ENCODE results near the gene ERGIC1. TPM values are rescaled to one million over a fixed set of nuclear protein-coding genes. Genes with fewer than 3 reads are reported as not detected.
A peak's percentile ranks its signal among the peaks of the same experiment; 100 is the strongest.
"Not testable (repeated sequence)": the region's sequence is repeated elsewhere in the genome, so short reads cannot be mapped to it uniquely, and the experiment has no call there.

The ERGIC1 gene
- total and polyA plus RNA-seq, 8 donors, result 54.8 to 101 (median 75.6) TPM

DNA sequence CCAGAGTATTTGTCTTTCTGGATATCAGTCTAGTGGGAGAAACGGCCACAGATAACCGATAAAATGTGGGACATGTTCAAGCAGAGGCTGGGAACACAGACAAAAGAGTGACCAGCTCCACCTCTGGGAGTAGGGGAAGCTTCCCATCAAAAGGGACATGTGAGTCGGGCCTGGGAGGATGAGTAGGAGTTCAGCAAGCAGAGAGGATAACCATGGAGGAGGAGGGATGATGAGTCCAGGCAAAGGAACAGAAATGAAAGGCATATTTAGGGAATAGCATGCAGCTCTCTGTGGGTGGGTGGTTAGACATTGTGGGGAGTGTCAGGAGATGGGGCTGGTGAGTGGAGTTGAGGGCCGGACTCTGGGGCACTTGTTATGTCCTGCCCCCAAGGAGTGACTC lies 61.5 kb downstream of the ERGIC1 start:
- DNase-seq, result no peak
- no peak for FAIRE-seq
- H3K4me3 ChIP-seq, result no peak overlapping the region
- intact Hi-C loops (cut with DNase I), result no loop called here
- H3K36me3 ChIP-seq, result peaks cover 0 to 23% (median 4%) of the 10 kb centered on the region in 3 donors
- no peaks in the 10 kb centered on the region for H3K9me3 ChIP-seq
- TF ChIP-seq, protein P1, sequence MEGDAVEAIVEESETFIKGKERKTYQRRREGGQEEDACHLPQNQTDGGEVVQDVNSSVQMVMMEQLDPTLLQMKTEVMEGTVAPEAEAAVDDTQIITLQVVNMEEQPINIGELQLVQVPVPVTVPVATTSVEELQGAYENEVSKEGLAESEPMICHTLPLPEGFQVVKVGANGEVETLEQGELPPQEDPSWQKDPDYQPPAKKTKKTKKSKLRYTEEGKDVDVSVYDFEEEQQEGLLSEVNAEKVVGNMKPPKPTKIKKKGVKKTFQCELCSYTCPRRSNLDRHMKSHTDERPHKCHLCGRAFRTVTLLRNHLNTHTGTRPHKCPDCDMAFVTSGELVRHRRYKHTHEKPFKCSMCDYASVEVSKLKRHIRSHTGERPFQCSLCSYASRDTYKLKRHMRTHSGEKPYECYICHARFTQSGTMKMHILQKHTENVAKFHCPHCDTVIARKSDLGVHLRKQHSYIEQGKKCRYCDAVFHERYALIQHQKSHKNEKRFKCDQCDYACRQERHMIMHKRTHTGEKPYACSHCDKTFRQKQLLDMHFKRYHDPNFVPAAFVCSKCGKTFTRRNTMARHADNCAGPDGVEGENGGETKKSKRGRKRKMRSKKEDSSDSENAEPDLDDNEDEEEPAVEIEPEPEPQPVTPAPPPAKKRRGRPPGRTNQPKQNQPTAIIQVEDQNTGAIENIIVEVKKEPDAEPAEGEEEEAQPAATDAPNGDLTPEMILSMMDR (IDR thresholded peaks at IDR 0.05), result no peak
- peaks cover 17 to 24% (median 19%) of the 10 kb centered on the region in 3 donors for H3K4me1 ChIP-seq
- no peak overlapping the region for H3K27ac ChIP-seq
- no peak for ATAC-seq
- no peaks in the 10 kb centered on the region for H3K27me3 ChIP-seq
- WGBS, 2 donors, result 74 to 80% methylated on average over 4 of the region's 4 CpGs

DNA sequence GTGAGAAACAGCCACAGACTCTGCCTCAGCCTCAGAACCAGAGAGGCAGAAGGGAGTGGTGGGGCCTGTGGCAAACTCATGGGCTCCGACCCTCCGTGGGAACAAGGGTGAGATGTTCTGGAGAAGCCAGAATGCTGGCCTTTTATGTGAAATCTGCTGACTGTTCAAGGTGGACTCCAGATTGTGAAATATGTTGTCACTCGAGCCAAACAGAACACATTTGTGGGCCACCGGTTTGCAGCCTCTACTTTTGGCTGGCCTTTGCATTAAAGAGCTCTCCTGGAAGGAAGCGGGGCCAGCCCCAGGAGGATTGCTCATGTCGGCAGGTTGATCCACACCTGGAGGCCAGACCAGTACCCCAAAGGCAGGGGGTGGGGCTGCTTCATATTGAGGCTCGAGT lies 62.4 kb downstream of the ERGIC1 start:
- TF ChIP-seq, protein P1 (IDR thresholded peaks at IDR 0.05), result no peak
- H3K27ac ChIP-seq, result peak overlapping the region in 2 of 4 donors; percentile 23 to 59
- intact Hi-C loops (cut with DNase I), result no loop called here
- ATAC-seq (no peak), DNase-seq (peak in 1 of 6 donors; percentile 36), FAIRE-seq (no peak)
- peaks cover 16 to 26% (median 21%) of the 10 kb centered on the region in 3 donors for H3K4me1 ChIP-seq
- no peaks in the 10 kb centered on the region for H3K9me3 ChIP-seq
- no peak overlapping the region for H3K4me3 ChIP-seq
- H3K27me3 ChIP-seq, result no peaks in the 10 kb centered on the region
- WGBS, 2 donors, result 77% methylated on average over 7 of the region's 7 CpGs
- H3K36me3 ChIP-seq, result peaks cover 0 to 23% (median 4%) of the 10 kb centered on the region in 3 donors

DNA sequence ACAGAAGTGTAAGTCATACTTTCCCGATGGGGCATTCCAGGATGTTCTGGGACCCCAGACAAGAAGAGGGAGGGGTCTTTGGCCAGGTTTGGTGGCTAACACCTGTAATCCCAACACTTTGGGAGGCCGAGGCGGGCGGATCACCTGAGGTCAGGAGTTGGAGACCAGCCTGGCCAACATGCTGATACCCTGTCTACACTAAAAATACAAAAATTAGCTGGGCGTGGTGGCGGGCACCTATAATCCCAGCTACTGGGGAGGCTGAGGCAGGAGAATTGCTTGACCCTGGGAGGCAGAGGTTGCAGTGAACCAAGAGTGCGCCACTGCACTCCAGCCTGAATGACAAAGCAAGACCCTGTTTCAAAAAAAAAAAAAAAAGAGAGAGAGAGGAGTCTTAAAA lies 63.0 kb downstream of the ERGIC1 start:
- intact Hi-C loops (cut with DNase I); H3K27me3 ChIP-seq; FAIRE-seq; H3K9me3 ChIP-seq; H3K4me3 ChIP-seq; ATAC-seq: not testable (repeated sequence)
- Histone ChIP-seq H3K4me1 (peaks cover 16 to 26% (median 21%) of the 10 kb centered on the region in 3 donors), H3K27ac (peak overlapping the region in 2 of 4 donors; percentile 59 to 73), H3K36me3 (peaks cover 0 to 23% (median 4%) of the 10 kb centered on the region in 3 donors)
- peak in 1 of 6 donors; percentile 17 for DNase-seq
- WGBS, 2 donors, result 94 to 97% methylated on average over 7 of the region's 7 CpGs

DNA sequence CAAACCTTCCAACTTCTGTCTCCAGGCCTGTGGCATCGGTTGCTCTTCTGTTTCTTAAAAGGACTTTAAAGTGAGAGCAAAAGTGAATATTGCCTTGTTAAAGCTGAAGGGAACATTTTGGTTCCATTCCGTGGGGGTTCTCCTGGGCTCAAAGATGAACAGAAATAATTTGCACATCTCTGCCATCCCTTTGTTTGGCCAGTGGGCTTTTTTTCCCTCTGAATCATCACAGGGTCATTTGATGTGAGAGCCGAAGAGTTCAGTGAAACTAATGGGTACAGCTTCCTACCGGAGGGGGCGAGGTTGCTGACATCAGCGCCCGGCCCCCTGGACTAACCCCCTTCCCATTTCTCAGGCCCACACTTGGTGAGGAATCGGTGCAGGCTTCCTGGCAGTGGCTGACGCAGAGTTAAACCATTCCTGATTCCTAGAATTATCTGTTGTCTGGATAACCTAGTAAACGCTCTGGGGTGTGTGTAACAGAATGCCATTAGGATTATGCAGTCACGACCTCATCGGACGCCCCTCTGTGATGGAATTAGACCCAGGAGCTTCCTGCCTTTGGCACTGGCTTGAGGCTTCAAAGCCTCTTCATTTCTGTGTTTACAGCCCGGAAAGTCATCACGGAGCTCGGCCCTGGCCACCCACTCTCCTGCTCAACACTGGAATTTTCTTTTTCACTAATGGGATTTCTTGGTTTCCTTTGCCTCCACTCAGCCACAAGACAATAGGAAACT lies 63.6 kb downstream of the ERGIC1 start:
- Histone ChIP-seq H3K4me3 (no peak overlapping the region), H3K27ac (peak overlapping the region in 3 of 4 donors; percentile 16 to 73 (median 59)), H3K9me3 (no peaks in the 10 kb centered on the region), H3K27me3 (no peaks in the 10 kb centered on the region), H3K4me1 (peaks cover 13 to 26% (median 21%) of the 10 kb centered on the region in 3 donors), H3K36me3 (peaks cover 0 to 23% (median 4%) of the 10 kb centered on the region in 3 donors)
- intact Hi-C loops (cut with DNase I), result no loop called here
- DNase-seq (no peak), ATAC-seq (no peak), FAIRE-seq (no peak)
- TF ChIP-seq, protein P1 (IDR thresholded peaks at IDR 0.05), result no peak
- WGBS, 2 donors, result 72 to 74% methylated on average over 16 of the region's 16 CpGs

DNA sequence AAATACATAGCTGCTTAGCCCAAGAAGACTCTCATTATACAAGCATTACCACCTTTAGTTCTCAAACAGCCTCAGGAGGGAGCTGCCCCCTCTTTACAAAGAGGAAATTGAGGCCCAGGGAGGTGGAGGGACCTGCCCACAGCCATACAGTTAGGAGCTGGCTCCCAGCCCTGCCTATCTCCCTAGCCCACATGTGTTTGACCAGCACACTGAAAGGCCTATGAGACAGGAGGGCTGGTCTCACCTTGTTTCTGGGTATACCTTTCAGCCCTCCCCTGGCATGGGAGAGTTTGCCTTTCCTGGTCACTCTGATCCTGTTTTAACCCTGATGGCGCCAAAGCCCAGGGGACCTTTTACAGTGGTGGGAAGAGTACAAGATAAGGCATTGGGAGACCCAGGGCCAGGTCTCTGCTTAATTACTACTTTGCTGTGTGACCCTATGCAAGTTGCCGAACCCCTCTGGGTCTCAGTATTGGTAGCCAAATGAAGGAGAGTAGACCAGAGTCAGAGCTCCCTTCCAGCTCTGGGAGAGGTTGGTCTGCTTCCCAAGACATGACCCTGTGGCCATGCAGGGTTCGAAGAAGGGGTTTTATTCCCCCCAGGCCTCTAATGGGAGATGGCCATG lies 64.3 kb downstream of the ERGIC1 start:
- WGBS, 2 donors, result 91 to 97% methylated on average over 3 of the region's 3 CpGs
- FAIRE-seq, result no peak
- TF ChIP-seq, protein P1 (IDR thresholded peaks at IDR 0.05), result no peak
- Histone ChIP-seq H3K4me1 (peaks cover 16 to 27% (median 25%) of the 10 kb centered on the region in 3 donors), H3K9me3 (no peaks in the 10 kb centered on the region), H3K36me3 (peaks cover 0 to 23% (median 4%) of the 10 kb centered on the region in 3 donors), H3K4me3 (no peak overlapping the region), H3K27ac (peak overlapping the region in 3 of 4 donors; percentile 16 to 73 (median 59)), H3K27me3 (no peaks in the 10 kb centered on the region)
- ATAC-seq, result no peak
- peak in 1 of 6 donors; percentile 13 for DNase-seq
- intact Hi-C loops (cut with DNase I), result no loop called here
